Prostate gland (tissue), 2 donors: ENCODE results near the gene TGFA.

ENCODE experiments used
- CTCF ChIP-seq, 4 experiments: fragments of 200-600 bp in 2 of 4; fragments of 450-650 bp in 2 of 4; sonication (generic) in 2 of 4; IDR thresholded peaks; 1 replicate in 3 of 4; 2 replicates in 1 of 4; pipeline ENCODE4 v1.5.1; 2016 to 2019; ENCODE audit warnings: antibody characterized with exemption in 4 of 4, mild to moderate bottlenecking in 2 of 4, moderate library complexity in 2 of 4
- POLR2A ChIP-seq: fragments of 450-650 bp; IDR thresholded peaks from one replicate; pipeline ENCODE4 v1.6.1; 2016; ENCODE audit warnings: antibody characterized with exemption, mild to moderate bottlenecking
- POLR2AphosphoS5 ChIP-seq: sonication (generic); formaldehyde crosslinking; IDR thresholded peaks from one replicate; pipeline ENCODE4 v1.6.1; 2017; ENCODE audit warnings: antibody characterized with exemption

- no peak for TF ChIP-seq POLR2AphosphoS5
- no peak for TF ChIP-seq CTCF (IDR thresholded peaks at IDR 0.05)
- TF ChIP-seq POLR2A, result no peak
Measured at GRCh38 chr2:70468878-70469277, 84.7 kb downstream of the TGFA start.
